ENCODE measurements around the gene TPM2.

TPM2 gene

GRCh38 chr9:35718721-35719511 is 29.2 kb upstream of the TPM2 start:
- DNase-seq (ENCODE audit: low spot score): no peak

GRCh38 chr9:35717132-35717870 is 27.6 kb upstream of the TPM2 start:
- no peak for DNase-seq (ENCODE audit: low spot score)

- DNase-seq (ENCODE audit: low spot score): no peak
Measured at GRCh38 chr9:35716230-35716629, 26.5 kb upstream of the TPM2 start.

GRCh38 chr9:35714579-35715252 is 25.0 kb upstream of the TPM2 start:
- no peak for DNase-seq (ENCODE audit: low spot score)

GRCh38 chr9:35714123-35714522 is 24.4 kb upstream of the TPM2 start:
- DNase-seq (ENCODE audit: low spot score): no peak

- DNase-seq (ENCODE audit: low spot score): no peak
Measured at GRCh38 chr9:35713578-35713977, 23.9 kb upstream of the TPM2 start.

GRCh38 chr9:35712762-35713400 is 23.2 kb upstream of the TPM2 start:
- DNase-seq (ENCODE audit: low spot score): no peak

- DNase-seq (ENCODE audit: low spot score): no peak
Measured at GRCh38 chr9:35711501-35712428, 22.0 kb upstream of the TPM2 start.

GRCh38 chr9:35710818-35711500 is 21.2 kb upstream of the TPM2 start:
- DNase-seq (ENCODE audit: low spot score): no peak

GRCh38 chr9:35708146-35708545 is 18.4 kb upstream of the TPM2 start:
- DNase-seq (ENCODE audit: low spot score): no peak

GRCh38 chr9:35706951-35707350 is 17.2 kb upstream of the TPM2 start:
- no peak for DNase-seq (ENCODE audit: low spot score)

GRCh38 chr9:35705836-35706430 is 16.2 kb upstream of the TPM2 start:
- no peak for DNase-seq (ENCODE audit: low spot score)

- no peak for DNase-seq (ENCODE audit: low spot score)
Measured at GRCh38 chr9:35705372-35705771, 15.6 kb upstream of the TPM2 start.

- no peak for DNase-seq (ENCODE audit: low spot score)
Measured at GRCh38 chr9:35703906-35704672, 14.4 kb upstream of the TPM2 start.

GRCh38 chr9:35702696-35703095 is 13.0 kb upstream of the TPM2 start:
- no peak for DNase-seq (ENCODE audit: low spot score)

GRCh38 chr9:35700942-35701341 is 11.2 kb upstream of the TPM2 start:
- DNase-seq (ENCODE audit: low spot score): no peak

GRCh38 chr9:35700031-35700430 is 10.3 kb upstream of the TPM2 start:
- no peak for DNase-seq (ENCODE audit: low spot score)

- DNase-seq (ENCODE audit: low spot score): no peak
Measured at GRCh38 chr9:35698231-35698630, 8.5 kb upstream of the TPM2 start.

GRCh38 chr9:35697486-35697885 is 7.8 kb upstream of the TPM2 start:
- no peak for DNase-seq (ENCODE audit: low spot score)

Measured in CD4-positive, alpha-beta T cell treated with Interleukin-2 at 100 ng/mL for 4 hours (primary cell).